Measurements from ENCODE around the gene GALNS.

DNA sequence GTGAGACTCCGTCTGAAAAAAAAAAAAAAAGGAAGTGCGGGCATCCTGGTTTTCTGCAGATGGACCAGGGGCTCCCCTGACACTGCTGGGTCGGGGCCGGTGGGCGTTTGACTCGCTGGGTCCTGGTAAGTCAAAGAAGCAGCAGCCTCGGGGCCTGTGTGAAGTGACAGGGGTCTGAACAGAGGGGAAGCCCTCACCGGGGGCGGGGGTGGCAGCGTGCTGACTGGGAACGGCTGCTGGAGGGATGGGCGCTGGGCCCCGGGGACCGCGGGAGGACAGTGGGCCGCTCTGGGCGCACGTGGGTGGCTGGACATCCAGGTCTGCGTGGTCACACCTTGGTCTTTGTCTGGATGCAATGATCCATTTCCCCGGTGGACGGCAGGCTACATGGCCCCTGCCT lies 8.2 kb downstream of the GALNS start:
- no peak for TF ChIP-seq HOXA7 (CRISPR knock-in tag; IDR thresholded peaks at IDR 0.05)
- TF ChIP-seq POLR2AphosphoS2 (conservative IDR thresholded peaks at IDR 0.05; ENCODE audit: low read length): no peak
